ENCODE measurements around the gene INTS3.
A peak's percentile ranks its signal among the peaks of the same experiment; 100 is the strongest.

DNA sequence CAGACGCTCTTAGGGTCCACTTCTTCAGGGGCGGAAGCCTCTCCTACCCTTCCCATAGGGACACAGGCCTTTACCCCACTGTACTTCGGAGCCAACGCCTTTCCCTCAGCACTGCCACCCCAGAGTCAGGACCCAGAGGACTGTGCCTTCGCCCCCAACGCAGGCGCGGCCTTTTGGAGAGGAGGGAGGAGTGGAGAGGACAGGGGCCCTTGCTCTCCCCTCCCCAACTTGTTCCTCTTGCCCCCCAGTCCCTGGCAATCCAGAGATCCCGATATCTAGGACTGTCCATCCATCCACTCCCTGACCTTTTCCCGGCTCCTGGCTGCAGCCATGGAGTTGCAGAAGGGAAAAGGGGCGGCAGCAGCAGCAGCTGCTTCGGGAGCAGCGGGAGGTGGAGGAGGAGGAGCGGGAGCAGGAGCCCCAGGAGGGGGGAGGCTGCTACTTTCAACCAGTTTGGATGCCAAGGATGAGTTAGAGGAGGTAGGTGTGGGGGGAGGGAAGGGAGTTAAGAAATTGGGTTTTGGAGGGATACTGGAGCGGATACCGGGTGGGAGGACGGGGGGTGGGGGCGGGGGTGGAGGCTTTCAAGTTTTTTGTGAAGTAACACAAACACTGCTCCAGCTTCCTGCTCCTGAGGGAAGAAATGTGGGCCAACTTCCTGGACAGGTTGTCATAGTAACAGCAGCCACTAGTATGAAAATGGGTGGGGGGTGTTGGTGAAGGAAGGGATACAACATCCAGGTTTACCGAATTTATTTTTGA lies 636 bp downstream of the INTS3 start:
- TF ChIP-seq WT1 (tag by site-specific recombination; IDR thresholded peaks at IDR 0.05) (no peak), ZBTB7A (tag by site-specific recombination; IDR thresholded peaks at IDR 0.05; ENCODE audit: low read depth) (no peak), ZNF121 (tag by site-specific recombination; IDR thresholded peaks at IDR 0.05) (no peak), TCF7L2 (IDR thresholded peaks at IDR 0.05; ENCODE audit: borderline replicate concordance, low read depth, low read length) (no peak), ZNF623 (tag by site-specific recombination; IDR thresholded peaks at IDR 0.05) (no peak), ZNF324 (tag by site-specific recombination; IDR thresholded peaks at IDR 0.05) (0 out of 2 replicates have a peak, but pooled peaks have one; percentile 3), ZBTB8A (tag by site-specific recombination; IDR thresholded peaks at IDR 0.05) (0 out of 2 replicates have a peak, but pooled peaks have one; percentile 8), YY1 (tag by site-specific recombination; IDR thresholded peaks at IDR 0.05) (no peak), ZNF202 (tag by site-specific recombination; IDR thresholded peaks at IDR 0.05; ENCODE audit: borderline replicate concordance) (no peak), ZNF394 (tag by site-specific recombination; IDR thresholded peaks at IDR 0.05; ENCODE audit: borderline replicate concordance) (peak; percentile 99)
- TF ChIP-seq, protein P1, sequence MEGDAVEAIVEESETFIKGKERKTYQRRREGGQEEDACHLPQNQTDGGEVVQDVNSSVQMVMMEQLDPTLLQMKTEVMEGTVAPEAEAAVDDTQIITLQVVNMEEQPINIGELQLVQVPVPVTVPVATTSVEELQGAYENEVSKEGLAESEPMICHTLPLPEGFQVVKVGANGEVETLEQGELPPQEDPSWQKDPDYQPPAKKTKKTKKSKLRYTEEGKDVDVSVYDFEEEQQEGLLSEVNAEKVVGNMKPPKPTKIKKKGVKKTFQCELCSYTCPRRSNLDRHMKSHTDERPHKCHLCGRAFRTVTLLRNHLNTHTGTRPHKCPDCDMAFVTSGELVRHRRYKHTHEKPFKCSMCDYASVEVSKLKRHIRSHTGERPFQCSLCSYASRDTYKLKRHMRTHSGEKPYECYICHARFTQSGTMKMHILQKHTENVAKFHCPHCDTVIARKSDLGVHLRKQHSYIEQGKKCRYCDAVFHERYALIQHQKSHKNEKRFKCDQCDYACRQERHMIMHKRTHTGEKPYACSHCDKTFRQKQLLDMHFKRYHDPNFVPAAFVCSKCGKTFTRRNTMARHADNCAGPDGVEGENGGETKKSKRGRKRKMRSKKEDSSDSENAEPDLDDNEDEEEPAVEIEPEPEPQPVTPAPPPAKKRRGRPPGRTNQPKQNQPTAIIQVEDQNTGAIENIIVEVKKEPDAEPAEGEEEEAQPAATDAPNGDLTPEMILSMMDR (tag by site-specific recombination; IDR thresholded peaks at IDR 0.05) = no peak
- TF ChIP-seq, protein P2, sequence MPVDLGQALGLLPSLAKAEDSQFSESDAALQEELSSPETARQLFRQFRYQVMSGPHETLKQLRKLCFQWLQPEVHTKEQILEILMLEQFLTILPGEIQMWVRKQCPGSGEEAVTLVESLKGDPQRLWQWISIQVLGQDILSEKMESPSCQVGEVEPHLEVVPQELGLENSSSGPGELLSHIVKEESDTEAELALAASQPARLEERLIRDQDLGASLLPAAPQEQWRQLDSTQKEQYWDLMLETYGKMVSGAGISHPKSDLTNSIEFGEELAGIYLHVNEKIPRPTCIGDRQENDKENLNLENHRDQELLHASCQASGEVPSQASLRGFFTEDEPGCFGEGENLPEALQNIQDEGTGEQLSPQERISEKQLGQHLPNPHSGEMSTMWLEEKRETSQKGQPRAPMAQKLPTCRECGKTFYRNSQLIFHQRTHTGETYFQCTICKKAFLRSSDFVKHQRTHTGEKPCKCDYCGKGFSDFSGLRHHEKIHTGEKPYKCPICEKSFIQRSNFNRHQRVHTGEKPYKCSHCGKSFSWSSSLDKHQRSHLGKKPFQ (tag by site-specific recombination; IDR thresholded peaks at IDR 0.05) = no peak
- TF ChIP-seq, protein P3, sequence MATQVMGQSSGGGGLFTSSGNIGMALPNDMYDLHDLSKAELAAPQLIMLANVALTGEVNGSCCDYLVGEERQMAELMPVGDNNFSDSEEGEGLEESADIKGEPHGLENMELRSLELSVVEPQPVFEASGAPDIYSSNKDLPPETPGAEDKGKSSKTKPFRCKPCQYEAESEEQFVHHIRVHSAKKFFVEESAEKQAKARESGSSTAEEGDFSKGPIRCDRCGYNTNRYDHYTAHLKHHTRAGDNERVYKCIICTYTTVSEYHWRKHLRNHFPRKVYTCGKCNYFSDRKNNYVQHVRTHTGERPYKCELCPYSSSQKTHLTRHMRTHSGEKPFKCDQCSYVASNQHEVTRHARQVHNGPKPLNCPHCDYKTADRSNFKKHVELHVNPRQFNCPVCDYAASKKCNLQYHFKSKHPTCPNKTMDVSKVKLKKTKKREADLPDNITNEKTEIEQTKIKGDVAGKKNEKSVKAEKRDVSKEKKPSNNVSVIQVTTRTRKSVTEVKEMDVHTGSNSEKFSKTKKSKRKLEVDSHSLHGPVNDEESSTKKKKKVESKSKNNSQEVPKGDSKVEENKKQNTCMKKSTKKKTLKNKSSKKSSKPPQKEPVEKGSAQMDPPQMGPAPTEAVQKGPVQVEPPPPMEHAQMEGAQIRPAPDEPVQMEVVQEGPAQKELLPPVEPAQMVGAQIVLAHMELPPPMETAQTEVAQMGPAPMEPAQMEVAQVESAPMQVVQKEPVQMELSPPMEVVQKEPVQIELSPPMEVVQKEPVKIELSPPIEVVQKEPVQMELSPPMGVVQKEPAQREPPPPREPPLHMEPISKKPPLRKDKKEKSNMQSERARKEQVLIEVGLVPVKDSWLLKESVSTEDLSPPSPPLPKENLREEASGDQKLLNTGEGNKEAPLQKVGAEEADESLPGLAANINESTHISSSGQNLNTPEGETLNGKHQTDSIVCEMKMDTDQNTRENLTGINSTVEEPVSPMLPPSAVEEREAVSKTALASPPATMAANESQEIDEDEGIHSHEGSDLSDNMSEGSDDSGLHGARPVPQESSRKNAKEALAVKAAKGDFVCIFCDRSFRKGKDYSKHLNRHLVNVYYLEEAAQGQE (tag by site-specific recombination; IDR thresholded peaks at IDR 0.05) = 0 out of 2 replicates have a peak, but pooled peaks have one; percentile 23
- TF ChIP-seq, protein P4, sequence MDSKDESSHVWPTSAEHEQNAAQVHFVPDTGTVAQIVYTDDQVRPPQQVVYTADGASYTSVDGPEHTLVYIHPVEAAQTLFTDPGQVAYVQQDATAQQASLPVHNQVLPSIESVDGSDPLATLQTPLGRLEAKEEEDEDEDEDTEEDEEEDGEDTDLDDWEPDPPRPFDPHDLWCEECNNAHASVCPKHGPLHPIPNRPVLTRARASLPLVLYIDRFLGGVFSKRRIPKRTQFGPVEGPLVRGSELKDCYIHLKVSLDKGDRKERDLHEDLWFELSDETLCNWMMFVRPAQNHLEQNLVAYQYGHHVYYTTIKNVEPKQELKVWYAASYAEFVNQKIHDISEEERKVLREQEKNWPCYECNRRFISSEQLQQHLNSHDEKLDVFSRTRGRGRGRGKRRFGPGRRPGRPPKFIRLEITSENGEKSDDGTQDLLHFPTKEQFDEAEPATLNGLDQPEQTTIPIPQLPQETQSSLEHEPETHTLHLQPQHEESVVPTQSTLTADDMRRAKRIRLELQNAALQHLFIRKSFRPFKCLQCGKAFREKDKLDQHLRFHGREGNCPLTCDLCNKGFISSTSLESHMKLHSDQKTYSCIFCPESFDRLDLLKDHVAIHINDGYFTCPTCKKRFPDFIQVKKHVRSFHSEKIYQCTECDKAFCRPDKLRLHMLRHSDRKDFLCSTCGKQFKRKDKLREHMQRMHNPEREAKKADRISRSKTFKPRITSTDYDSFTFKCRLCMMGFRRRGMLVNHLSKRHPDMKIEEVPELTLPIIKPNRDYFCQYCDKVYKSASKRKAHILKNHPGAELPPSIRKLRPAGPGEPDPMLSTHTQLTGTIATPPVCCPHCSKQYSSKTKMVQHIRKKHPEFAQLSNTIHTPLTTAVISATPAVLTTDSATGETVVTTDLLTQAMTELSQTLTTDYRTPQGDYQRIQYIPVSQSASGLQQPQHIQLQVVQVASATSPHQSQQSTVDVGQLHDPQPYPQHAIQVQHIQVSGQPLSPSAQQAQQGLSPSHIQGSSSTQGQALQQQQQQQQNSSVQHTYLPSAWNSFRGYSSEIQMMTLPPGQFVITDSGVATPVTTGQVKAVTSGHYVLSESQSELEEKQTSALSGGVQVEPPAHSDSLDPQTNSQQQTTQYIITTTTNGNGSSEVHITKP (tag by site-specific recombination; IDR thresholded peaks at IDR 0.05) = no peak
